Adrenal gland (tissue), 12 donors: ENCODE data around the gene SOHLH2. TPM values are rescaled to one million over a fixed set of nuclear protein-coding genes. Genes with fewer than 3 reads are reported as not detected.

ENCODE experiments used
- DNase-seq, 7 donors: peaks; one replicate each; pipeline ENCODE4 v3.0.0-alpha.2; 2019 to 2020
- H3K27ac ChIP-seq, 5 donors: fragments of 200-600 bp; sonication (generic) in 4 of 5; 1 replicate in 3 of 5; 2 replicates in 2 of 5; pipeline versions ENCODE4 v1.5.1 to v1.8.0; 2016 to 2020; ENCODE audit warnings: mild to moderate bottlenecking in 1 of 5
- H3K27me3 ChIP-seq: fragments of 200-600 bp; 2 replicates; pipeline ENCODE4 v1.8.0; 2021
- H3K36me3 ChIP-seq, 2 donors: fragments of 200-600 bp; replicated peaks in 1 of 2; 1 replicate in 1 of 2; 2 replicates in 1 of 2; pipeline versions ENCODE4 v1.5.1 to v1.8.0; 2018 to 2022
- H3K4me1 ChIP-seq, 2 donors: fragments of 200-600 bp; replicated peaks in 1 of 2; 1 replicate in 1 of 2; 2 replicates in 1 of 2; pipeline versions ENCODE4 v1.5.1 to v1.8.0; 2018 to 2021
- H3K4me3 ChIP-seq, 4 donors: fragments of 200-600 bp; sonication (generic) in 3 of 4; one replicate each; pipeline ENCODE4 v1.5.1; 2016 to 2018
- H3K9me3 ChIP-seq, 3 donors: fragments of 200-600 bp; sonication (generic) in 1 of 3; replicated peaks in 1 of 3; 1 replicate in 2 of 3; 2 replicates in 1 of 3; pipeline versions ENCODE4 v1.5.1 to v1.8.0; 2016 to 2021
- CTCF ChIP-seq, 6 experiments: fragments of 450-650 bp in 4 of 6; fragments of 200-600 bp in 2 of 6; sonication (generic) in 1 of 6; IDR thresholded peaks; 1 replicate in 5 of 6; 2 replicates in 1 of 6; pipeline versions ENCODE4 v1.5.1 to v1.8.0; 2016 to 2021; ENCODE audit warnings: antibody characterized with exemption in 6 of 6, mild to moderate bottlenecking in 2 of 6, moderate library complexity in 1 of 6
- POLR2A ChIP-seq, 2 donors: fragments of 450-650 bp; IDR thresholded peaks; one replicate each; pipeline ENCODE4 v1.6.1; 2017; ENCODE audit warnings: antibody characterized with exemption in 2 of 2, mild to moderate bottlenecking in 2 of 2, moderate library complexity in 1 of 2
- WGBS, 4 donors: extraction: QIAGEN DNeasy Blood & Tissue Kit in 2 of 4; methylation state at CpG; one replicate each; pipeline versions ENCODE4 v1.1.5 to v1.1.7; 2013 to 2017; 5-methylcytosine and 5-hydroxymethylcytosine counted together
- intact Hi-C, 2 donors: fragments of 100-400 bp; cut with DNase I; formaldehyde crosslinking; loops; one replicate each; pipeline versions ENCODE4 v1.14.1 to v1.15.0; 2022 to 2023
- polyA plus RNA-seq, 3 donors: library from polyadenylated mRNA; stranded (reverse); fragments of 200-250 nt in 2 of 3; fragments of 350-450 nt in 1 of 3; fragmentation: Illumina TruSeq in 1 of 3; extraction: RNeasy Lipid Tissue Mini Kit (QIAGEN cat#74804) in 1 of 3; gene quantifications; one replicate each; pipeline ENCODE4 v1.2.3, GENCODE V29; 2013 to 2014
- total RNA-seq, 9 donors: library from RNA; depleted of rRNA in 4 of 9; stranded (reverse); fragments of >200 nt in 4 of 9; fragments of 120-200 nt in 1 of 9; fragmentation: NEBNext Ultra II Directional in 1 of 9; extraction: Animal tissue kit (Norgen Biotek cat#: 25700) in 1 of 9; gene quantifications; one replicate each; pipeline versions ENCODE4 v1.1.0 to v1.2.4, GENCODE V29; 2013 to 2023
- donor health status: healthy with polysubstance abuse.
- donor health status: Bipolar disorder and iron deficiency.
- donor health status: DM: yes; HTN: yes; CAD: no.
- donor health status: DM: no; HTN: no; CAD: no.
- donor health status: DM: no; HTN: no; CAD: no.
- donor health status: DM: yes; HTN: yes; CAD: no.

SOHLH2 gene
- total and polyA plus RNA-seq, 12 donors = 0.18 to 1.6 (median 0.67) TPM; not detected in 3

GRCh38 chr13:36142735-36143134 is 71.6 kb downstream of the SOHLH2 start:
- TF ChIP-seq CTCF (IDR thresholded peaks at IDR 0.05) = no peak
- TF ChIP-seq POLR2A (IDR thresholded peaks at IDR 0.05) = no peak
- H3K27ac ChIP-seq = no peak overlapping the region
- H3K9me3 ChIP-seq = no peaks in the 10 kb centered on the region
- intact Hi-C loops = no loop called here
- DNase-seq = no peak
- no peak overlapping the region for H3K4me3 ChIP-seq
- H3K27me3 ChIP-seq = no peaks in the 10 kb centered on the region
- H3K36me3 ChIP-seq = no peaks in the 10 kb centered on the region
- H3K4me1 ChIP-seq = no peaks in the 10 kb centered on the region

- DNase-seq = no peak
- Histone ChIP-seq H3K27me3 (peaks cover 1% of the 10 kb centered on the region), H3K27ac (no peak overlapping the region), H3K4me1 (no peaks in the 10 kb centered on the region), H3K9me3 (no peaks in the 10 kb centered on the region), H3K36me3 (no peaks in the 10 kb centered on the region), H3K4me3 (no peak overlapping the region)
- no peak for TF ChIP-seq CTCF (IDR thresholded peaks at IDR 0.05)
- no peak for TF ChIP-seq POLR2A (IDR thresholded peaks at IDR 0.05)
- 73 to 92% (median 81%) methylated on average over 2 of the region's 2 CpGs for WGBS, 4 donors
- intact Hi-C loops = no loop called here
Measured at GRCh38 chr13:36135876-36136275, 78.5 kb downstream of the SOHLH2 start.

GRCh38 chr13:36134632-36135031 is 79.7 kb downstream of the SOHLH2 start:
- H3K36me3 ChIP-seq = no peaks in the 10 kb centered on the region
- no peak for DNase-seq
- TF ChIP-seq CTCF (IDR thresholded peaks at IDR 0.05) = no peak
- no peak for TF ChIP-seq POLR2A (IDR thresholded peaks at IDR 0.05)
- no peaks in the 10 kb centered on the region for H3K4me1 ChIP-seq
- WGBS, 4 donors = 45 to 68% (median 51%) methylated on average over 1 of the region's 1 CpG
- H3K9me3 ChIP-seq = no peaks in the 10 kb centered on the region
- H3K27ac ChIP-seq = no peak overlapping the region
- intact Hi-C loops = no loop called here
- H3K27me3 ChIP-seq = peaks cover 8% of the 10 kb centered on the region
- H3K4me3 ChIP-seq = no peak overlapping the region

- Histone ChIP-seq H3K4me3 (no peak overlapping the region), H3K4me1 (no peaks in the 10 kb centered on the region), H3K9me3 (no peaks in the 10 kb centered on the region), H3K27ac (no peak overlapping the region), H3K27me3 (peaks cover 11% of the 10 kb centered on the region), H3K36me3 (no peaks in the 10 kb centered on the region)
- intact Hi-C loops = no loop called here
- DNase-seq = no peak
- TF ChIP-seq CTCF (IDR thresholded peaks at IDR 0.05) = no peak
- TF ChIP-seq POLR2A (IDR thresholded peaks at IDR 0.05) = no peak
- 63 to 75% (median 67%) methylated on average over 5 of the region's 5 CpGs for WGBS, 4 donors
Measured at GRCh38 chr13:36133950-36134626, 80.3 kb downstream of the SOHLH2 start.
